HUES48 (cell line): ENCODE results near the gene SMIM41.

Source experiments
- H3K27ac ChIP-seq: one replicate; pipeline ENCODE4 v1.7.0; 2013; ENCODE audit warnings: low read depth, low read length, inconsistent platforms
- H3K27me3 ChIP-seq: 2 replicates; pipeline ENCODE4 v1.6.1; 2013; ENCODE audit warnings: mild to moderate bottlenecking, low read length; ENCODE audit not compliant: control insufficient read depth, insufficient read depth
- H3K36me3 ChIP-seq: 2 replicates; pipeline ENCODE4 v1.6.1; 2013; ENCODE audit warnings: low read length; ENCODE audit not compliant: control insufficient read depth, insufficient read depth
- H3K4me1 ChIP-seq: 2 replicates; pipeline ENCODE4 v1.6.1; 2013; ENCODE audit warnings: mild to moderate bottlenecking, low read length; ENCODE audit not compliant: control insufficient read depth, insufficient read depth
- H3K4me3 ChIP-seq: 2 replicates; pipeline ENCODE4 v1.5.1; 2013; ENCODE audit warnings: mild to moderate bottlenecking, low read depth, low read length
- H3K9ac ChIP-seq: 2 replicates; pipeline ENCODE4 v1.6.1; 2013; ENCODE audit warnings: mild to moderate bottlenecking, low read depth, low read length, moderate library complexity
- H3K9me3 ChIP-seq: 2 replicates; pipeline ENCODE4 v1.6.1; 2013; ENCODE audit warnings: low read length; ENCODE audit not compliant: control insufficient read depth, insufficient read depth

Gene SMIM41

GRCh38 chr12:52058631-52059361, 20.7 kb upstream of the SMIM41 start:
- no peaks in the 10 kb centered on the region for H3K27me3 ChIP-seq
- no peaks in the 10 kb centered on the region for H3K9me3 ChIP-seq
- H3K9ac ChIP-seq: no peak overlapping the region
- H3K36me3 ChIP-seq: peaks cover 6% of the 10 kb centered on the region; the same call in 1 of the 2 replicates
- no peak overlapping the region for H3K4me3 ChIP-seq
- no peaks in the 10 kb centered on the region for H3K4me1 ChIP-seq
- H3K27ac ChIP-seq: no peak overlapping the region

GRCh38 chr12:52059582-52060497, 19.7 kb upstream of the SMIM41 start:
- Histone ChIP-seq H3K9me3 (no peaks in the 10 kb centered on the region), H3K4me3 (no peak overlapping the region), H3K4me1 (no peaks in the 10 kb centered on the region), H3K27ac (no peak overlapping the region), H3K36me3 (peaks cover 6% of the 10 kb centered on the region; the same call in 1 of the 2 replicates), H3K27me3 (no peaks in the 10 kb centered on the region), H3K9ac (no peak overlapping the region)

- Histone ChIP-seq H3K9me3 (no peaks in the 10 kb centered on the region), H3K27ac (no peak overlapping the region), H3K27me3 (no peaks in the 10 kb centered on the region), H3K9ac (no peak overlapping the region), H3K4me1 (no peaks in the 10 kb centered on the region), H3K36me3 (0 out of 2 replicates have a peak, but pooled peaks cover 6% of the 10 kb centered on the region), H3K4me3 (no peak overlapping the region)
These were observed 18.9 kb upstream of the SMIM41 start for GRCh38 chr12:52060498-52061177.

- Histone ChIP-seq H3K9me3 (no peaks in the 10 kb centered on the region), H3K9ac (no peak overlapping the region), H3K27me3 (no peaks in the 10 kb centered on the region), H3K36me3 (0 out of 2 replicates have a peak, but pooled peaks cover 6% of the 10 kb centered on the region), H3K4me1 (no peaks in the 10 kb centered on the region), H3K27ac (no peak overlapping the region), H3K4me3 (no peak overlapping the region)
These were observed 17.9 kb upstream of the SMIM41 start for GRCh38 chr12:52061470-52062166.

- Histone ChIP-seq H3K27me3 (no peaks in the 10 kb centered on the region), H3K4me1 (no peaks in the 10 kb centered on the region), H3K9me3 (no peaks in the 10 kb centered on the region), H3K36me3 (0 out of 2 replicates have a peak, but pooled peaks cover 6% of the 10 kb centered on the region), H3K4me3 (no peak overlapping the region), H3K27ac (no peak overlapping the region), H3K9ac (no peak overlapping the region)
These were observed 17.1 kb upstream of the SMIM41 start for GRCh38 chr12:52062167-52063081.

GRCh38 chr12:52063082-52063924, 16.2 kb upstream of the SMIM41 start:
- Histone ChIP-seq H3K36me3 (0 out of 2 replicates have a peak, but pooled peaks cover 6% of the 10 kb centered on the region), H3K9ac (no peak overlapping the region), H3K27me3 (no peaks in the 10 kb centered on the region), H3K4me3 (no peak overlapping the region), H3K4me1 (no peaks in the 10 kb centered on the region), H3K27ac (no peak overlapping the region), H3K9me3 (no peaks in the 10 kb centered on the region)

GRCh38 chr12:52063981-52064649, 15.4 kb upstream of the SMIM41 start:
- Histone ChIP-seq H3K9me3 (no peaks in the 10 kb centered on the region), H3K27me3 (no peaks in the 10 kb centered on the region), H3K27ac (no peak overlapping the region), H3K36me3 (0 out of 2 replicates have a peak, but pooled peaks cover 1% of the 10 kb centered on the region), H3K4me3 (no peak overlapping the region), H3K4me1 (no peaks in the 10 kb centered on the region), H3K9ac (no peak overlapping the region)

- H3K9ac ChIP-seq: no peak overlapping the region
- no peak overlapping the region for H3K4me3 ChIP-seq
- no peak overlapping the region for H3K27ac ChIP-seq
- H3K4me1 ChIP-seq: peaks cover 7% of the 10 kb centered on the region
- no peaks in the 10 kb centered on the region for H3K36me3 ChIP-seq
- no peaks in the 10 kb centered on the region for H3K9me3 ChIP-seq
- H3K27me3 ChIP-seq: no peaks in the 10 kb centered on the region
These were observed 13.0 kb upstream of the SMIM41 start for GRCh38 chr12:52066346-52067080.
